Tracheal epithelial cell (primary cell): ENCODE results near the gene SLC25A17. TPM values are rescaled to one million over a fixed set of nuclear protein-coding genes. Genes with fewer than 3 reads are reported as not detected.

ENCODE experiments used
- total RNA-seq: library from RNA; depleted of rRNA; stranded (reverse); fragments of >200 nt; gene quantifications from 2 replicates; pipeline ENCODE4 v1.2.1, GENCODE V29; 2014

SLC25A17 gene, protein sequence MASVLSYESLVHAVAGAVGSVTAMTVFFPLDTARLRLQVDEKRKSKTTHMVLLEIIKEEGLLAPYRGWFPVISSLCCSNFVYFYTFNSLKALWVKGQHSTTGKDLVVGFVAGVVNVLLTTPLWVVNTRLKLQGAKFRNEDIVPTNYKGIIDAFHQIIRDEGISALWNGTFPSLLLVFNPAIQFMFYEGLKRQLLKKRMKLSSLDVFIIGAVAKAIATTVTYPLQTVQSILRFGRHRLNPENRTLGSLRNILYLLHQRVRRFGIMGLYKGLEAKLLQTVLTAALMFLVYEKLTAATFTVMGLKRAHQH
- 17.8 and 23.4 TPM in 2 replicates for total RNA-seq

DNA sequence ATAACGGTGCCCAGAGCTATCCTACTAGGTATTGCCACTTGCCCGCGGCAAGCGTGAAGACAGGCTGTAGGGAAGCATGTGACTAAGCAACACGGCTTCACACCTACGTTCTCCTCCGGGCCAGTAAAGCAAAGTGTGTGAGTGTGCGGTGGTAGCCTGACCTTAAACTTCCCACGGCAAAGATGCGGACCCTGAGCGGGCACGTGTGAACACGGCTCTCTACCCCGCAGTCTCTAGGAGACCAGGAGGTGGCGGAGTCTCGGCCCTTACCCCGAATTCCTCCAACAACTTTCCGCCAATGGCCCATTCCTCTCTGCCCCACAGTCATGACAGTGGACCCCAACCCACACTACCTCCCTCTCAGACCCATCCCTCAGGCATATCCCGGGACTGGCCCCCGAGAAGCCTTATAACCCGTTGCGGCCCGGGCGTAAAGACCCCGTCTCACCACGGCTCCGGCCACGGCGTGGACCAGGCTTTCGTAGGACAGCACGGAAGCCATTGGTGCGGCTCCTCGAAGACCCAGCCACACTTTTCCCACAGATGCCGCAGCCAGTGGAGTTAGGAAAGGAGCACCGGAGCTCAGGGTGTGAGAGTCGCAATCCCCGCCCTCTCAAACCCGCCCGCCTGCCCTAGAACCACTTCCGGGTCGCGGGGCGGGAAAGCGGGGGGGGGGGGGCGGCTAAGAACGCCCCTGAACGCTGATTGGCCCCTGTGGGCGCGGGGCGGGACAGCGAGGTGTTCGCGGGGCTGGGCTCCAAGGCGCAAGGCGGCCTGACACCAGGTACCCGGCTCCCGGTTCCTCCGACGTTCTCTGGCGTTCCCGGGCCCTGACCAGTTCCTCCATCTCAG, at the start of gene SLC25A17:
SLC25A17 (minus strand) TSS at position 600 of the 852 bp plus-strand sequence; CDS start at position 502, 98 bp downstream.

DNA sequence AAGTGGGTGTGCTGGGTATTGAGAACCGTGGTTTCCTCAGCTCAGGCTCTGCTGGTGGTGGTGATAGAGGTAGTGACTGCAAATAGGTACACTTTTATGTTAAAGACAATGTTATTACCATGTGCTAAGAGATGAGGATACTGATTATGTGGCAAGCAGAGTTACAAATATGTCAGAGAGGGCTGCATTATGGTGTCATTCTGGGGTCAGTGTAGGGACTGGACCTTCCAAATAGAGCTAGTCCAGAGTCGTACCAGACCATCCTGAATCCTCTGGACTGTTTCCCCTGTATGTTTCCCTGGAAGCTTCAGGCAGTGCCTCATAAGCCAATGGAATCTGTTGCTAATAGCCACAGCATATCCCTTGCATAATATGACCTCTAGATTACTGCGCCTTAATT, 42.9 kb upstream of the SLC25A17 start, which contains the start of gene DNAJB7:
DNAJB7 (minus strand) TSS at position 101 of the 400 bp plus-strand sequence. CDS start 119 bp downstream, outside the sequence.

DNA sequence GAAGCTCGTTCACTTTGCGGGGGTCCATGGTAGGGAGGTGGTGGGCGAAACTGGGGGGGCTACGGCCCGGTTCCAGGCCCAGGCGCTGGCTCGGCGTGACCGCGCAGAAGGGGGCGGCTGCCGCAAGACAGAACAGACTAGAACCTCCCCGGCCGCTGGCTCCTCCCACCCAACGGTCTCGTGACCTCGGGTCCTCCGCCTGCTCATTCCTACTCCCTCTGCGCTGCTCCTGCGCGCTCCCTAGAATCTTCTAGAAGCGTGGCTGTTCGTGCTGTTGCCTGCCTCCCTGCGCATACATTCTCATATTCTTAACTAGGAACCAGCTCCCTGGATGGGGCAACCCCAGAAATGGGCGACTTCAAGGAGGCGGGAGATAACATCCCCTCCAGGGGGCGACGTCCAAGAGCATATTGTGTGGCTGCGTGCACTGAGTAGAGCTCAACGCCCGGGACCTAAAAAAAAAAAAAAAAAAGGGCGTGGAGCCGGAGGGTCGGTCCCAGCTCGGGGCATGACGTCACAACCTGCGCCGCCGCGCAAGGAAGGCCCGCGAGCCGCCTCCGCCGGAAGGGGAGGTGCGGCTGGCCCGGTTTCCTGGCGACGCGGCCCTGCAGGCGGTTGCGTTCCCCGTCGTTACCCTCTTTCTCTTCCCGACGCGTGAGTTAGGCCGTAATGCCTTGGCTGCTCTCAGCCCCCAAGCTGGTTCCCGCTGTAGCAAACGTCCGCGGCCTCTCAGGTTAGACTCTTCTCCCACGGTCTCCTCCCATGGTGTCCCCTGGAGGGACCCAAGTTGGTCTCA, 37.6 kb upstream of the SLC25A17 start, which contains the start of the genes ST13 and XPNPEP3:
ST13 (minus strand) TSS at position 127 of the 796 bp plus-strand sequence; CDS start at position 28, 99 bp downstream.
XPNPEP3 (plus strand) TSS at position 636 of the 796 bp plus-strand sequence; CDS start at position 670, 34 bp downstream.

Other genes starting within 250 kb of the SLC25A17 start
- 13.6 and 18.1 TPM in 2 replicates for gene MRTFA, start 182.6 kb downstream of the SLC25A17 start, total RNA-seq
- 0.24 TPM in 1 of 2 replicates, not detected in the other for gene MCHR1, start 139.9 kb downstream of the SLC25A17 start, total RNA-seq
- 189 and 212 TPM in 2 replicates for gene ST13, start 37.3 kb upstream of the SLC25A17 start, total RNA-seq
- gene XPNPEP3, start 37.8 kb upstream of the SLC25A17 start, total RNA-seq, result 4.6 and 8.1 TPM in 2 replicates
- not detected in 2 replicates for gene DNAJB7, start 42.8 kb upstream of the SLC25A17 start, total RNA-seq
- 37.7 and 61.2 TPM in 2 replicates for gene RBX1, start 132.0 kb upstream of the SLC25A17 start, total RNA-seq